Erythroblast (primary cell): ENCODE measurements around the gene ARHGEF9.
"Not testable (repeated sequence)": the region's sequence is repeated elsewhere in the genome, so short reads cannot be mapped to it uniquely, and the experiment has no call there.

Experiments
- GATA1 ChIP-seq: IDR thresholded peaks from 2 replicates; pipeline ENCODE4 v1.6.1; 2011; ENCODE audit warnings: low read depth, mild to moderate bottlenecking, control low read depth, low read length, moderate library complexity
- POLR2A ChIP-seq: IDR thresholded peaks from 2 replicates; pipeline ENCODE4 v1.6.1; 2011; ENCODE audit warnings: mild to moderate bottlenecking, low read length

DNA sequence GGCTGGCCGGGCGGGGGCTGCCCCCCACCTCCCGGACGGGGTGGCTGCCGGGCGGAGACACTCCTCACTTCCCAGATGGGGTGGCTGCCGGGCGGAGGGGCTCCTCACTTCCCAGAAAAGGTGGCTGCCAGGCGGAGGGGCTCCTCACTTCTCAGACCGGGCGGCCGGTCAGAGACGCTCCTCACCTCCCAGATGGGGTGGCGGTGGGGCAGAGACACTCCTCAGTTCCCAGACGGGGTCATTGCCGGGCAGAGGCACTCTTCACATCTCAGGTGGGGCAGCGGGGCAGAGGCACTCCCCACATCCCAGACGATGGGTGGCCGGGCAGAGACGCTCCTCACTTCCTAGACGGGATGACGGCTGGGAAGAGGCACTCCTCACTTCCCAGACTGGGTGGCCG, 40.4 kb upstream of the ARHGEF9 start:
- TF ChIP-seq POLR2A, GATA1: not testable (repeated sequence)
